ENCODE results near the gene CCDC43. TPM values are rescaled to one million over a fixed set of nuclear protein-coding genes. Genes with fewer than 3 reads are reported as not detected.
A peak's percentile ranks its signal among the peaks of the same experiment; 100 is the strongest.
"Not testable (repeated sequence)": the region's sequence is repeated elsewhere in the genome, so short reads cannot be mapped to it uniquely, and the experiment has no call there.

CCDC43 gene
- polyA plus RNA-seq, 1 donor (not counting 4 experiments of a cell fraction or from before 2014, with no cell fraction given), result 23.0 TPM

DNA sequence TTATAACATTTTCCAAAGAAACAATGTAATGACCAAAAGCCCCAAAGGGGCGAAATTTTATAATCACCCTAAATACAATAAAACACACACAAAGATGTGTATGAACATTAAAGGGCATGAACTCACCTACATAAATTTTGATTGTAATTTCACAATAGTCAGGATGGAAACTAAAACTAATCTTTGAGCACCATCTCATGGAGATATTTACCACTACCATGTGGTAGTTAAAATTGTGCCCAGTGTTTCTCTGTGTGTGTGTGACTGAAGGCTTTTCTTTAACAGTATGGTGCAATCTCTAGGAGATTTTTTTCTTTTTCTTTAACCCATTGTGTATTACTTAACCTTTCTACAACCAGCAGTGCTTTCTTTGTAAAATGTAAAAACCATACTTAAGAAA is 53.0 kb downstream of the CCDC43 start:
- Histone ChIP-seq H3K27ac (ENCODE audit: control insufficient read depth, insufficient read depth, low read length) (no peak overlapping the region), H4K20me1 (ENCODE audit: control insufficient read depth, extremely low read depth, insufficient read depth, low read length) (no peaks in the 10 kb centered on the region), H3K79me2 (ENCODE audit: control insufficient read depth, insufficient read depth, low read length) (no peaks in the 10 kb centered on the region), H2AFZ (ENCODE audit: control insufficient read depth, low read length) (no peak overlapping the region), H3K9me1 (ENCODE audit: control insufficient read depth, extremely low read depth, insufficient read depth, low read length) (no peaks in the 10 kb centered on the region), H3K27me3 (ENCODE audit: control insufficient read depth, extremely low read depth, insufficient read depth, low read length) (peaks cover 4% of the 10 kb centered on the region), H3K36me3 (ENCODE audit: control insufficient read depth in 2 of 2, extremely low read depth in 1 of 2, insufficient read depth in 2 of 2, low read length in 2 of 2) (no peaks in the 10 kb centered on the region), H3K9ac (ENCODE audit: control insufficient read depth, extremely low read depth, insufficient read depth, low read length) (no peak overlapping the region), H3K4me1 (ENCODE audit: control insufficient read depth, extremely low read depth, insufficient read depth, low read length) (no peaks in the 10 kb centered on the region), H3K4me2 (ENCODE audit: control insufficient read depth, extremely low read depth, insufficient read depth, low read depth, low read length) (no peak overlapping the region), H3K4me3 (ENCODE audit: control insufficient read depth in 2 of 3, extremely low read depth in 1 of 3, insufficient read depth in 2 of 3, low read depth in 1 of 3, low read length in 3 of 3) (no peak overlapping the region), H3K9me3 (ENCODE audit: control insufficient read depth, low read depth, low read length) (no peaks in the 10 kb centered on the region)
- no peak for FAIRE-seq
- DNase-seq (ENCODE audit: low read depth, low spot score), result no peak
- dilution Hi-C loops (cut with MboI; ENCODE audit: extremely low pct_ligation_motif_present, low sequenced_read_pairs), result loop anchor here (10.0 kb wide), 1 partner anchor 102 kb away; no protein-coding TSS in a partner anchor
- TF ChIP-seq, protein P1, sequence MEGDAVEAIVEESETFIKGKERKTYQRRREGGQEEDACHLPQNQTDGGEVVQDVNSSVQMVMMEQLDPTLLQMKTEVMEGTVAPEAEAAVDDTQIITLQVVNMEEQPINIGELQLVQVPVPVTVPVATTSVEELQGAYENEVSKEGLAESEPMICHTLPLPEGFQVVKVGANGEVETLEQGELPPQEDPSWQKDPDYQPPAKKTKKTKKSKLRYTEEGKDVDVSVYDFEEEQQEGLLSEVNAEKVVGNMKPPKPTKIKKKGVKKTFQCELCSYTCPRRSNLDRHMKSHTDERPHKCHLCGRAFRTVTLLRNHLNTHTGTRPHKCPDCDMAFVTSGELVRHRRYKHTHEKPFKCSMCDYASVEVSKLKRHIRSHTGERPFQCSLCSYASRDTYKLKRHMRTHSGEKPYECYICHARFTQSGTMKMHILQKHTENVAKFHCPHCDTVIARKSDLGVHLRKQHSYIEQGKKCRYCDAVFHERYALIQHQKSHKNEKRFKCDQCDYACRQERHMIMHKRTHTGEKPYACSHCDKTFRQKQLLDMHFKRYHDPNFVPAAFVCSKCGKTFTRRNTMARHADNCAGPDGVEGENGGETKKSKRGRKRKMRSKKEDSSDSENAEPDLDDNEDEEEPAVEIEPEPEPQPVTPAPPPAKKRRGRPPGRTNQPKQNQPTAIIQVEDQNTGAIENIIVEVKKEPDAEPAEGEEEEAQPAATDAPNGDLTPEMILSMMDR (optimal IDR thresholded peaks at IDR 0.05 in 1 of 3, IDR thresholded peaks at IDR 0.05 in 1 of 3, conservative IDR thresholded peaks at IDR 0.05 in 1 of 3; ENCODE audit: extremely low read depth in 1 of 3, insufficient read depth in 2 of 3, low read length in 3 of 3), result peak in 2 of 3 experiments; percentile 8 to 37
- TF ChIP-seq EZH2 (IDR thresholded peaks at IDR 0.05; ENCODE audit: low read length), result no peak

DNA sequence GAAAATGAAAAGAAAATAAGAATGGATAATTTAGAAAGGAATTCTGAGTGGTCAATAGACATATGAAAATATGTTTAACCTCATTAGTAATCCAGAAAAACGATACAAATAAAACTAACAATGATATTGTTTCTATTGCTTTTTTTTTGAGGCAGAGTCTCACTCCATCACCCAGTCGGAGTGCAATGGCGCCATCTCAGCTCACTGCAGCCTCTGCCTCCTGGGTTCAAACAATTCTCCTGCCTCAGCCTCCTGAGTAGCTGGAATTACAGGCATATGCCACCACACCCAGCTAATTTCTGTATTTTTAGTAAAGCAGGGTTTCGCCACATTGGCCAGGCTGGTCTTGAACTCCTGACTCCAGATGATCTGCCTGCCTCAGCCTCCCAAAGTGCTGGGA is 55.2 kb downstream of the CCDC43 start:
- not testable (repeated sequence) for DNase-seq (ENCODE audit: low read depth, low spot score); H2AFZ ChIP-seq (ENCODE audit: control insufficient read depth, low read length); H3K79me2 ChIP-seq (ENCODE audit: control insufficient read depth, insufficient read depth, low read length); H3K4me2 ChIP-seq (ENCODE audit: control insufficient read depth, extremely low read depth, insufficient read depth, low read depth, low read length); H3K4me1 ChIP-seq (ENCODE audit: control insufficient read depth, extremely low read depth, insufficient read depth, low read length); H4K20me1 ChIP-seq (ENCODE audit: control insufficient read depth, extremely low read depth, insufficient read depth, low read length); H3K27me3 ChIP-seq (ENCODE audit: control insufficient read depth, extremely low read depth, insufficient read depth, low read length); H3K9me1 ChIP-seq (ENCODE audit: control insufficient read depth, extremely low read depth, insufficient read depth, low read length); H3K9me3 ChIP-seq (ENCODE audit: control insufficient read depth, low read depth, low read length); H3K27ac ChIP-seq (ENCODE audit: control insufficient read depth, insufficient read depth, low read length); H3K9ac ChIP-seq (ENCODE audit: control insufficient read depth, extremely low read depth, insufficient read depth, low read length); H3K4me3 ChIP-seq (ENCODE audit: control insufficient read depth in 2 of 3, extremely low read depth in 1 of 3, insufficient read depth in 2 of 3, low read depth in 1 of 3, low read length in 3 of 3); H3K36me3 ChIP-seq (ENCODE audit: control insufficient read depth in 2 of 2, extremely low read depth in 1 of 2, insufficient read depth in 2 of 2, low read length in 2 of 2); FAIRE-seq
- dilution Hi-C loops (cut with MboI; ENCODE audit: extremely low pct_ligation_motif_present, low sequenced_read_pairs), result loop anchor here (10.0 kb wide), 1 partner anchor 100 kb away; no protein-coding TSS in a partner anchor

DNA sequence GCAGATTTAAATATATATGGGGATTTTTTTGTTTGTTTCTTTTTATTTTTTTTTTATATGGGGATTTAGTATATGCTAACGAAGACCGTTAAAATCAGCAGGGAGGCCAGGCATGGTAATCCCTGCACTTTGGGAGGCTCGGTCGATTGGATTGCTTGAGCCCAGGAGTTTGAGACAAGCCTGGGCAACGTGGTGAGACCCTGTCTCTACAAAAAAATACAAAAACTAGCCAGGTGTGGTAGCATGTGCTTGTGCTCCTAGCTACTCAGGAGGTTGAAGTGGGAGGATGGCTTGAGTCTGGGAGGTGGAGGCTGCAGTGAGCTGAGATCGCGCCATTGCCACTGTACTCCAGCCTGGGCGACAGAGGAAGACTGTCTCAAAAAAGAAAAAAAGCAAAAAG is 55.6 kb downstream of the CCDC43 start:
- no peak for FAIRE-seq
- Histone ChIP-seq H3K27me3 (ENCODE audit: control insufficient read depth, extremely low read depth, insufficient read depth, low read length) (peaks cover 2% of the 10 kb centered on the region), H3K36me3 (ENCODE audit: control insufficient read depth in 2 of 2, extremely low read depth in 1 of 2, insufficient read depth in 2 of 2, low read length in 2 of 2) (no peaks in the 10 kb centered on the region), H3K9me3 (ENCODE audit: control insufficient read depth, low read depth, low read length) (no peaks in the 10 kb centered on the region), H2AFZ (ENCODE audit: control insufficient read depth, low read length) (no peak overlapping the region), H3K27ac (ENCODE audit: control insufficient read depth, insufficient read depth, low read length) (no peak overlapping the region), H3K4me3 (ENCODE audit: control insufficient read depth in 2 of 3, extremely low read depth in 1 of 3, insufficient read depth in 2 of 3, low read depth in 1 of 3, low read length in 3 of 3) (no peak overlapping the region), H3K9me1 (ENCODE audit: control insufficient read depth, extremely low read depth, insufficient read depth, low read length) (no peaks in the 10 kb centered on the region), H3K4me2 (ENCODE audit: control insufficient read depth, extremely low read depth, insufficient read depth, low read depth, low read length) (no peak overlapping the region), H3K9ac (ENCODE audit: control insufficient read depth, extremely low read depth, insufficient read depth, low read length) (no peak overlapping the region), H3K79me2 (ENCODE audit: control insufficient read depth, insufficient read depth, low read length) (no peaks in the 10 kb centered on the region), H3K4me1 (ENCODE audit: control insufficient read depth, extremely low read depth, insufficient read depth, low read length) (no peaks in the 10 kb centered on the region), H4K20me1 (ENCODE audit: control insufficient read depth, extremely low read depth, insufficient read depth, low read length) (no peaks in the 10 kb centered on the region)
- TF ChIP-seq, protein P1 (optimal IDR thresholded peaks at IDR 0.05 in 1 of 3, IDR thresholded peaks at IDR 0.05 in 1 of 3, conservative IDR thresholded peaks at IDR 0.05 in 1 of 3; ENCODE audit: extremely low read depth in 1 of 3, insufficient read depth in 2 of 3, low read length in 3 of 3), result no peak
- TF ChIP-seq EZH2 (IDR thresholded peaks at IDR 0.05; ENCODE audit: low read length), result no peak
- dilution Hi-C loops (cut with MboI; ENCODE audit: extremely low pct_ligation_motif_present, low sequenced_read_pairs), result loop anchor here (10.0 kb wide), 1 partner anchor 99 kb away; no protein-coding TSS in a partner anchor
- no peak for DNase-seq (ENCODE audit: low read depth, low spot score)

Data from keratinocyte (primary cell).